Measurements from ENCODE around the gene SDHAF1. TPM values are rescaled to one million over a fixed set of nuclear protein-coding genes. Genes with fewer than 3 reads are reported as not detected.

The SDHAF1 gene
- polyA plus RNA-seq, 1 of the 3 experiments (the other 2 are of a cell fraction), result 25.3 TPM

- no peak for DNase-seq
- H3K27me3 ChIP-seq (ENCODE audit: insufficient read depth), result no peaks in the 10 kb centered on the region
- TF ChIP-seq CHD2 (IDR thresholded peaks at IDR 0.05; ENCODE audit: low read length, partially characterized antibody), result no peak
- TF ChIP-seq RFX5 (IDR thresholded peaks at IDR 0.05; ENCODE audit: low read length), result no peak
- TF ChIP-seq EZH2phosphoT487 (IDR thresholded peaks at IDR 0.05; ENCODE audit: borderline replicate concordance, low read depth), result no peak
- TF ChIP-seq FOXJ3 (CRISPR knock-in tag; IDR thresholded peaks at IDR 0.05), result no peak
- TF ChIP-seq PBX3 (IDR thresholded peaks at IDR 0.05), result no peak
- no peak for TF ChIP-seq IRF3 (IDR thresholded peaks at IDR 0.05; ENCODE audit: low read depth, low read length)
- TF ChIP-seq FOXM1 (IDR thresholded peaks at IDR 0.05; ENCODE audit: low read depth), result no peak
- TF ChIP-seq MXI1 (IDR thresholded peaks at IDR 0.05; ENCODE audit: low read depth, low read length), result no peak
- TF ChIP-seq MEF2A (IDR thresholded peaks at IDR 0.05; ENCODE audit: borderline replicate concordance, low read depth), result no peak
- no peak for TF ChIP-seq CTCF (IDR thresholded peaks at IDR 0.05)
- TF ChIP-seq SIN3A (IDR thresholded peaks at IDR 0.05; ENCODE audit: borderline replicate concordance, low read depth, low read length), result no peak
- TF ChIP-seq RAD21 (IDR thresholded peaks at IDR 0.05; ENCODE audit: low read length), result no peak
- no peak for TF ChIP-seq GABPA (IDR thresholded peaks at IDR 0.05; ENCODE audit: low read depth)
- TF ChIP-seq TEAD4 (IDR thresholded peaks at IDR 0.05; ENCODE audit: borderline replicate concordance, insufficient read depth), result no peak
- no peak for TF ChIP-seq GATA2 (CRISPR knock-in tag; IDR thresholded peaks at IDR 0.05)
- H3K36me3 ChIP-seq (replicated peaks in 1 of 2; ENCODE audit: control insufficient read depth in 1 of 2, insufficient read depth in 2 of 2, low read length in 1 of 2), result peaks cover 3 to 20% of the 10 kb centered on the region in 2 experiments
- CTCF ChIA-PET, result interaction anchor here (1.1 kb wide), 1 partner anchor 146 kb away, joined by 3 read pairs; no protein-coding TSS in a partner anchor
- H3K79me2 ChIP-seq (ENCODE audit: insufficient read depth), result 0 out of 2 replicates have a peak, but pooled peaks cover 5% of the 10 kb centered on the region
- H3K9me3 ChIP-seq, result no peaks in the 10 kb centered on the region
- 93% methylated on average over 6 of the region's 6 CpGs for WGBS (ENCODE audit: low lambda C conversion rate)
- H3K27ac ChIP-seq (ENCODE audit: low read depth in 2 of 2, low read length in 1 of 2), result no peak overlapping the region
- H3F3A ChIP-seq (replicated peaks; ENCODE audit: insufficient read depth), result peaks cover 2% of the 10 kb centered on the region
- H3K4me3 ChIP-seq (ENCODE audit: low read depth in 2 of 2, low read length in 1 of 2), result no peak overlapping the region
- no peak overlapping the region for H2AFZ ChIP-seq (ENCODE audit: low read depth)
- H3K4me1 ChIP-seq (ENCODE audit: control insufficient read depth in 1 of 2, insufficient read depth in 2 of 2, low read depth in 1 of 2, low read length in 1 of 2), result no peaks in the 10 kb centered on the region; a peak in 1 of 4 replicates
- POLR2A ChIA-PET, result no interaction called here
- H3K4me2 ChIP-seq, result no peak overlapping the region
- no peaks in the 10 kb centered on the region for H3K9me2 ChIP-seq
- no peak overlapping the region for H3K9ac ChIP-seq
- H4K20me1 ChIP-seq (ENCODE audit: insufficient read depth), result no peaks in the 10 kb centered on the region
Measured at GRCh38 chr19:36027696-36028095, 32.7 kb downstream of the SDHAF1 start.
